ENCODE results near the gene C8B.

The C8B gene
- 0 reads per million in 4 donors for total RNA-seq

DNA sequence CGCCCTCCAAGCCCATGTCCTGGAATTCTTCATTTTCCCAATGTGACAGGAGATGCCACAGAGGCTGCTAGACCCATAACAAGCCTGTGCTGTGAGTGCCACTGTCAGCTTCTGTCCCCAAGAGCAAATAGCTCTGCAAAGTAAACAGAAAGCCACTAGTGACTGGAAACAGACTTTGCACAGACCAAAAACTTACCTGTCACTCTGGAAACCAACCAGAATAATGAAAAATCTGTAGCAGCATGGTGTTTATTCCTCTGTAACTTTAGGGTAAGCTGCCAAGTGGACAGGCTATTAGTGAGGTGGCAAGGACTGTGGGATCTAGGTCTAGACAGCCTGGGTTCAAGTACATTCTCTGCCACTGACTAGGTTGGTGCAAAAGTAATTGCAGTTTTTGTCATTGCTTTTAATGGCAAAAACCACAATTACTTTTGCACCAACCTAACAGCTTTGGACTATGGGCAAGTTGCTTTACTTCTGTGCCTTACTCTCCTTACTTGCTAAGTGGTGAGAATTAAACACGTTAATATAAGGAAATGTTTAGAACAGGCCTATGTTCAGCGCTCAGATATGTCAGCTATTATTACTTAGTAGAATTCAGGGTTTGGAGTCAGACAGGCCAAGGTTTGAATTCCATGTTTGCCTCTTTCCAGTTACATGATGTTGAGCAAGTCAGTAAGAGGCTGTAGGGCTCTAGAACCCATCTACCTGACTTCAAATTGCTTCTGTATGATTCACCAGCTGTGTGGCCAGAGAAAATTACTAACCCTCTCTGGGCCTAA is at the start of gene C8B:
C8B (minus strand) TSS at position 100 of the 782 bp plus-strand sequence; CDS start at position 33, 67 bp downstream.
- DNase-seq, result no peak

DNA sequence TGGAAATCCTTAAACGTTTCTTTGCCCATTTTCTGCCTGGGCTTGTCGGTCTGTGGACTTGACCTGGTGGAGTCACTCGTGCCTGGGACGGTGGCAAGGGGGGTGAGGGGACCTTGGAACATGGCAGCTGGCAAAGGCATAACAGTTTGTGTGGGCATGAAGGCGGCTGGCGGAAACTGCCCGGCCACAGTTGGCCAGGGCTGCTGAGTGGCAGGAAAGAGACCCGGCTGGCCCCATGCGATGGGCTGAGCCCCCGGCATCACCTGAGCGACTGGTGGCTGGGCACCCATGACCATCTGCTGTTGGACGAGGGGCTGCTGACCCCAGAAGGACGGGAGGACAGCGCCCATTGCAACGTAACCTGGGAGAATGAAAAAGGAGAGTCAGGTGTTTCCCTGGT is 49.3 kb upstream of the C8B start:
- no peak for DNase-seq

- DNase-seq, result no peak
These were observed 47.7 kb upstream of the C8B start for GRCh38 chr1:57013522-57013921.

GRCh38 chr1:57012315-57012714 is 46.5 kb upstream of the C8B start:
- DNase-seq, result no peak

GRCh38 chr1:57010511-57010910 is 44.7 kb upstream of the C8B start:
- DNase-seq, result no peak

- DNase-seq, result no peak
These were observed 42.1 kb upstream of the C8B start for GRCh38 chr1:57007948-57008347.

DNA sequence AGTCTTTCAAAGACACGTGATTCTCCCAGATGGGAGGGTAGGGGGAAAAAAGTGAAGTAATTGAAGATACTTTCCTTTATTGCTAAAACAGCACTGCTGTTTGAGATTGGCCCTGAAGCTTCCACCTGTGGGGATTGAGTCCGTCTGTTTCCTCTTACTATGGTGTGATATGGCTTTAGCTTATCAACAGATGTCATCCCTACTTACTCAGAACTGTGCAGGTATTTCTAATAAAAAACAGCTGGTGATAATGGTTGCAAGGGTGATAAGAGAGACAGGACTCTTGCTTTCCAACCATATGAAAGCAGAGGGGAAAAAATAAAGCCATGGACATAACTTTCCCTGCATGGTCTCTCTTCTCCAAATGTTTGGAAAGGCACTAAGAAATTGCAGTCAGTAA is 41.7 kb upstream of the C8B start:
- no peak for DNase-seq

GRCh38 chr1:57003398-57004139 is 37.8 kb upstream of the C8B start:
- no peak for DNase-seq

- DNase-seq, result no peak
These were observed 29.7 kb upstream of the C8B start for GRCh38 chr1:56995414-56996100.

GRCh38 chr1:56993475-56993874 is 27.7 kb upstream of the C8B start:
- no peak for DNase-seq

DNA sequence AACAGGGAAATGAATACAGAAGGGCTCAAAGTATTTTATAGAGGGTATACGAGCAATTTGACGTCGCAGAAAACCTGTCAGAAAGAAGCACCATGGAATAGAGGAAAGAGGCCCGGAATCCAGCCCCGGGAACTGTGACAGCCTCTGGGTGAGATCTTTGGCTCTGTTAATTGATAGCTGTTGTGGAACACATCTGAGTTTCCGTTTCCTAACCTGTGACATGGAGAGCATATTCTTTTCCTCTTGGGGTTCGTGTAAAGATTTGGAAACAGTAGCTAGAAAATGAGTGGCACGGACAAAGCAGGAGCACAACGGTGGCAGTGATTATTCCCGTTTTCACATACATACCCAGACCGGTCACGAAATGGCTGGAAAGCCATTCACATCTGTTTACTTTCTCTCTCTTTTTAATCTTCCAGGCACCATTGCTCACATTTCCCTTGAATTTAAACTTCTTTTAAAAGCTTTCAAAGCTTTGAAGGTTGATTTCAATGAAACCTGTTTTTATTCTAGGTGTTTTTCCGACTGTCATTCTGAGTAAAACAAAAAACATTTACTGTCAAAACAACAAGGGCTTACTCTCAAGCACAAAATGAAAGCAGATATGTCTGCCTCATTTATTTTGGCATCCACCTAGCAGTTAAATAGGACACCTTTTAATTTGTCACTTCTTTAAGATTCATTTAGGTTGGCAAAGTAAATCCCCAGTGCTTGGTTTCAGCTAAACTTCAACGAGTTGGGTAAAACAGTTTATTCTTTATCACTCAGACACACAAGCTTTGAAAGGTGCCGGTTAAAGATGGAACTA is 26.7 kb upstream of the C8B start:
- DNase-seq, result no peak

DNA sequence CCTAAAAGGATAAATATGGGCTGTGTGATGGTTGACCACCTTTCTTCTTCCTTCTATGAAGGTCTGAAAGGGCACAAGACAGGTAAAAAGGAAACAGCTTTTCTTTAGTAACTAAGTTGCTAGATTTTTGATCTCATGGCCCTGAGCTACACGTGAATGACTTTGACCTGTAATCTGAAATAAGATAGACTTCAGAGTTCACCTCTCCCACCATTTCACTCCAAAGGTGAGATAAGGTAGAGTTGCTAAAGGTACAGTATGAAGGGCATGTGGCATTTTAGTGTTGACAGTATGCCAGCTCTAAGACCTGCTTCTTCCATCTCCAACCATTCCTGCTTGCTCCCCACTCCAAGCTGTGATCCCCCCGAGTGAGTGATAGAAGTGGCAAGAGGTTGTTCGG is 25.8 kb upstream of the C8B start:
- DNase-seq, result no peak

GRCh38 chr1:56986397-56986796 is 20.6 kb upstream of the C8B start:
- no peak for DNase-seq

- no peak for DNase-seq
These were observed 20.0 kb upstream of the C8B start for GRCh38 chr1:56985857-56986256.

DNA sequence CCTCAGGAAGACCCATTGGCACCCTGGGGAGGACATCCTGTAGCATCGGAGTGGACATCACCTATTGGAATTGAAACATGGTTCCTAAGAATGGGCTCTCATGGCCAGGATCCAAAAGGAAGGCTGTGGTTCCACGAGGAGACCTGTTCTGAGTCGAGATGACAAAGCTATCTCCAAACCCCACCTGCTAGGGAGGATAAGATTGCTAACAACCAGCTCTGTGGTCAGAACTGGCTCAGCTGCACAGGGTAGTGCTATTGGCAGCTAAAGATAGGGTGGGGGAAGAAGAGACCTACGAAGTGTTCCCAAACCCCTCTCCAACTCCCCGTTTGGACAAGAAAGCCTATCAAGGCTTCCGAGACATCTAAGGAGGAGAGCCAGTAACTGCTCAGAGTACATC is 17.7 kb upstream of the C8B start:
- DNase-seq, result no peak

DNA sequence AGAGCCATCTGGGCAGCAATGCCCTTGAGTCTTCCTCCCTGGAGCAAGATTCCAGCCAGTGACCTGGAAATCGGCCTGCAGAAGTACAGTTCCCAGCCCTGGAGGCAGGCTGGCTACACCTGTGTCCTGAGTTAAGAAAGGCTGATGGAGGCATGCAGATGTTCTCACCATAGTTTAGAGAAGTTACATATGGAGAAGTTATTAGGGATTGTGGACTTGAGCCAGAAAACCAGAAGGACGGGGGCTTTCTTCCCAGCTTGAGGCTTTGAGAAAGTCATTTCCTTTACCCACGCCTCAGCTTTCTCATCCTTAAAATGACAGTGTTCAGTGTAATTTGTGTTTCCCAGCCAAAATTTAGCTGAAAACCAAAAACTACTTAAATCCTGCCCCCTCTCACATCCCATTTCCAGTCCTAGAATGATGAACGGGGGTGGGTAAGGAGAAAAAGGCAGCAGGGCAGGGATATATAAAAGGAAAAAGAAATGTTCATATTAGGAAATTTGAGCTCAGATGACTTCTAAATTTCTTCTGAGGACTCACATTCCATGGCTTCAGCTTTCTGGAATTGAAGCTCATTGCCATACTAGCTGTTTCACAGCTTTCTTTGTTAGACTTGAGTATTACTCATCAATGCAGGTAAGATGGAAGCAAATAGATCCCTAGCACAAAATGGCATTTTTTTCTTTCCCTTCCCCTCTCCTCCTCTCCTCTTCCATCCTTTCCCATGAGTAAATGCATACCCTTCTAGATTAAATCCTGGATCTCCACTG is 14.4 kb upstream of the C8B start:
- no peak for DNase-seq

GRCh38 chr1:56978819-56979218 is 13.0 kb upstream of the C8B start:
- no peak for DNase-seq

DNA sequence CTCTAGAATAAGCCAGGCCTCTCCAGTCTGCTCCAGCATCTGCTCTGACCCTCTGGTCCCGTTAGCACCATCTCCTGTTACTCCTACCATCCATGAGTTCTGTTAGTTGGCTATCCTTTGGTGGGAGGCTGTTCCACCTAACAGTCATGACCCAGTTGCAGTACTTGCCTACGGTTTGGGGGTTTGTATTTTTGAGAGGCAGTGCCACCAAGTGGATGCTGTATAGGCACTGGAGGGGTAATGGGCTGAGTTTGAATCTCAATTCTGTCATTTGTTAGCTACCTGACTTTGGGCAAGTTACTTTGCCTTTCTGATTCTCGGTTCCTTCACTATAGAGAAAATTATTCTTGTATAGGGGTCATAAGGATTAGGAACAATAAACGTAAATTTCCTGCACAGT is 12.1 kb upstream of the C8B start:
- DNase-seq, result no peak

DNA sequence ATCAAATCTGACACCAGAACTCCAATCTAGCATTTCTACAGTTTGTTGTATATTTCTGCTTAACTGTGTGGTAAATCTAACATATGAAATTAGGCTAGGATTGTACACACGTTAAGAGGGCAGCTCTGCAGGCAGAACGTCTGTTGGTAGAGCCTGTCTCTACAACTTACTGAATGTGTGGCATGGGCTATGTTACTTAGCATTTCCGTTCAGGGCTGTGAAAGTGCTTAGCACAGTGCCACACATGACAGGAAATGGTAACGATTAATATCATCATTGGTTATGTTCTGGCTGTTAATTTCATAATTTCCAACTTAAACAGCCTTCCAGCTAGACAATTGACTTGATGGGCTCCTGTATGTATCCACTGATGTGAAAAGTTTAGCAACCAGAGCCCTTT is 9.6 kb upstream of the C8B start:
- no peak for DNase-seq

- no peak for DNase-seq
These were observed 8.3 kb upstream of the C8B start for GRCh38 chr1:56973923-56974742.

GRCh38 chr1:56972976-56973375 is 7.2 kb upstream of the C8B start:
- no peak for DNase-seq
